HEK293 (cell line): ENCODE results near the gene RHOBTB3.

Experiments
- BCL11B ChIP-seq: fragments of 450-650 bp; formaldehyde crosslinking; IDR thresholded peaks from 2 replicates; pipeline ENCODE4 v1.5.1; 2016; ENCODE audit warnings: low read depth, missing biosample characterization, missing genetic modification characterization
- CTCF ChIP-seq: fragments of 450-650 bp; formaldehyde crosslinking; IDR thresholded peaks from 2 replicates; pipeline ENCODE4 v1.5.1; 2016; ENCODE audit warnings: missing biosample characterization, missing genetic modification characterization
- GLI4 ChIP-seq: fragments of 450-650 bp; formaldehyde crosslinking; IDR thresholded peaks from 2 replicates; pipeline ENCODE4 v1.5.1; 2016; ENCODE audit warnings: missing biosample characterization, missing genetic modification characterization
- HOXA7 ChIP-seq: sonication (generic); formaldehyde crosslinking; IDR thresholded peaks from 2 replicates; pipeline ENCODE4 v1.8.1; 2022; ENCODE audit warnings: missing genetic modification reagents, borderline replicate concordance
- REPIN1 ChIP-seq: fragments of 450-650 bp; formaldehyde crosslinking; IDR thresholded peaks from 2 replicates; pipeline ENCODE4 v1.5.1; 2017; ENCODE audit warnings: missing biosample characterization, missing genetic modification characterization, low read depth
- TRIM28 ChIP-seq: IDR thresholded peaks from 2 replicates; pipeline ENCODE4 v1.6.1; 2011; ENCODE audit warnings: low read length, control low read depth, borderline replicate concordance
- YY1 ChIP-seq: fragments of 450-650 bp; formaldehyde crosslinking; IDR thresholded peaks from 2 replicates; pipeline ENCODE4 v1.5.1; 2018; ENCODE audit warnings: missing biosample characterization, missing genetic modification characterization
- ZNF138 ChIP-seq: fragments of 450-650 bp; formaldehyde crosslinking; IDR thresholded peaks from 2 replicates; pipeline ENCODE4 v1.5.1; 2016; ENCODE audit warnings: missing biosample characterization, missing genetic modification characterization, borderline replicate concordance
- ZNF248 ChIP-seq: fragments of 450-650 bp; formaldehyde crosslinking; IDR thresholded peaks from 2 replicates; pipeline ENCODE4 v1.5.1; 2017; ENCODE audit warnings: missing biosample characterization, missing genetic modification characterization
- ZNF629 ChIP-seq: fragments of 450-650 bp; formaldehyde crosslinking; IDR thresholded peaks from 2 replicates; pipeline ENCODE4 v1.5.1; 2017; ENCODE audit warnings: missing biosample characterization, missing genetic modification characterization
- ZNF660 ChIP-seq: fragments of 450-650 bp; IDR thresholded peaks from 2 replicates; pipeline ENCODE4 v1.5.1; 2018; ENCODE audit warnings: missing biosample characterization, mild to moderate bottlenecking, missing genetic modification characterization

DNA sequence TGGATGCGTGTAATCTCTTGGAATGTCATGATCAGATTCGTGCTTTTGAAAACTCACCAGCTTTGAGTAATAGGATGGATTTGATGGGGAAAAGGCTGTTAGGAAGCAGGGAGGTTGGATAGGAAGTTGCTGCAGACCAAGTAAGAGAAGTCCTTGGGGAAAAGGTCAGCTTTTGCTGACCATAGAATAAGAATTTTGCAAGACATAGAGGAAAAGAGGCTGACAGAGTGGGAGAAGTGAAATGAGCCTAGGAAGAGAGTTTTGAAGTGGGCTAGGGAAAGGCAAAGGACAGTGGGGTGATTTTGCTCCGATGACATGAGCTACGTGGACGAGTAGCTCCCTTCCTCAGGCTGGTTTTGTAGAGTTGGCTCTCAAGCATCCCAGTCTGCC lies 31.5 kb downstream of the RHOBTB3 start:
- TF ChIP-seq ZNF629 (tag by site-specific recombination) (no peak), TRIM28 (no peak), BCL11B (tag by site-specific recombination) (no peak), CTCF (no peak), ZNF660 (no peak), YY1 (tag by site-specific recombination) (no peak), GLI4 (tag by site-specific recombination) (no peak), ZNF138 (tag by site-specific recombination) (no peak), ZNF248 (no peak), HOXA7 (CRISPR knock-in tag) (no peak), REPIN1 (no peak)
